ENCODE results near the gene GNAO1. TPM values are rescaled to one million over a fixed set of nuclear protein-coding genes. Genes with fewer than 3 reads are reported as not detected.

Gene GNAO1
- total and polyA plus RNA-seq, 2 of the 13 experiments (the other 11 are each of a cell fraction or from before 2014, with no cell fraction given): not detected

- TF ChIP-seq MAZ (IDR thresholded peaks at IDR 0.05; ENCODE audit: borderline replicate concordance, low read depth, low read length) (0 out of 2 replicates have a peak, but pooled peaks have one; percentile 24), MAZ (CRISPR knock-in tag; IDR thresholded peaks at IDR 0.05; ENCODE audit: low read depth) (no peak), HNRNPH1 (optimal IDR thresholded peaks at IDR 0.05; ENCODE audit: low read depth, low read length) (no peak), SMARCC2 (IDR thresholded peaks at IDR 0.05) (no peak), ONECUT2 (CRISPR knock-in tag; IDR thresholded peaks at IDR 0.05) (peak; percentile 71), ZNF589 (CRISPR knock-in tag; conservative IDR thresholded peaks at IDR 0.05) (no peak), TCF7 (IDR thresholded peaks at IDR 0.05; ENCODE audit: low read depth) (no peak), ZNF792 (CRISPR knock-in tag; IDR thresholded peaks at IDR 0.05) (no peak), SAP130 (CRISPR knock-in tag; IDR thresholded peaks at IDR 0.05; ENCODE audit: low read depth) (peak; percentile 40; the same call in 1 of the 2 replicates), GLI4 (CRISPR knock-in tag; IDR thresholded peaks at IDR 0.05; ENCODE audit: borderline replicate concordance) (no peak), MIER2 (CRISPR knock-in tag; IDR thresholded peaks at IDR 0.05) (peak; percentile 98), ARID5B (CRISPR knock-in tag; IDR thresholded peaks at IDR 0.05) (peak; percentile 14; the same call in 1 of the 2 replicates), MZF1 (CRISPR knock-in tag; IDR thresholded peaks at IDR 0.05; ENCODE audit: borderline replicate concordance) (no peak), ZNF772 (CRISPR knock-in tag; IDR thresholded peaks at IDR 0.05) (no peak), CHD2 (IDR thresholded peaks at IDR 0.05; ENCODE audit: low read depth, low read length) (no peak), STAG1 (CRISPR knock-in tag; IDR thresholded peaks at IDR 0.05) (no peak), ZNF33A (CRISPR knock-in tag; IDR thresholded peaks at IDR 0.05; ENCODE audit: borderline replicate concordance) (no peak), ZFP90 (CRISPR knock-in tag; IDR thresholded peaks at IDR 0.05; ENCODE audit: borderline replicate concordance) (no peak), KLF6 (CRISPR knock-in tag; IDR thresholded peaks at IDR 0.05) (no peak), CBFB (CRISPR knock-in tag; IDR thresholded peaks at IDR 0.05) (no peak), FOSL2 (CRISPR knock-in tag; IDR thresholded peaks at IDR 0.05) (no peak), PLRG1 (conservative IDR thresholded peaks at IDR 0.05) (no peak), ZNF530 (CRISPR knock-in tag; IDR thresholded peaks at IDR 0.05; ENCODE audit: low read depth) (no peak)
- TF ChIP-seq, protein P1, sequence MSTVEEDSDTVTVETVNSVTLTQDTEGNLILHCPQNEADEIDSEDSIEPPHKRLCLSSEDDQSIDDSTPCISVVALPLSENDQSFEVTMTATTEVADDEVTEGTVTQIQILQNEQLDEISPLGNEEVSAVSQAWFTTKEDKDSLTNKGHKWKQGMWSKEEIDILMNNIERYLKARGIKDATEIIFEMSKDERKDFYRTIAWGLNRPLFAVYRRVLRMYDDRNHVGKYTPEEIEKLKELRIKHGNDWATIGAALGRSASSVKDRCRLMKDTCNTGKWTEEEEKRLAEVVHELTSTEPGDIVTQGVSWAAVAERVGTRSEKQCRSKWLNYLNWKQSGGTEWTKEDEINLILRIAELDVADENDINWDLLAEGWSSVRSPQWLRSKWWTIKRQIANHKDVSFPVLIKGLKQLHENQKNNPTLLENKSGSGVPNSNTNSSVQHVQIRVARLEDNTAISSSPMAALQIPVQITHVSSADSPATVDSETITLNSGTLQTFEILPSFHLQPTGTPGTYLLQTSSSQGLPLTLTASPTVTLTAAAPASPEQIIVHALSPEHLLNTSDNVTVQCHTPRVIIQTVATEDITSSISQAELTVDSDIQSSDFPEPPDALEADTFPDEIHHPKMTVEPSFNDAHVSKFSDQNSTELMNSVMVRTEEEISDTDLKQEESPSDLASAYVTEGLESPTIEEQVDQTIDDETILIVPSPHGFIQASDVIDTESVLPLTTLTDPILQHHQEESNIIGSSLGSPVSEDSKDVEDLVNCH (CRISPR knock-in tag; IDR thresholded peaks at IDR 0.05): no peak
- TF ChIP-seq, protein P2, sequence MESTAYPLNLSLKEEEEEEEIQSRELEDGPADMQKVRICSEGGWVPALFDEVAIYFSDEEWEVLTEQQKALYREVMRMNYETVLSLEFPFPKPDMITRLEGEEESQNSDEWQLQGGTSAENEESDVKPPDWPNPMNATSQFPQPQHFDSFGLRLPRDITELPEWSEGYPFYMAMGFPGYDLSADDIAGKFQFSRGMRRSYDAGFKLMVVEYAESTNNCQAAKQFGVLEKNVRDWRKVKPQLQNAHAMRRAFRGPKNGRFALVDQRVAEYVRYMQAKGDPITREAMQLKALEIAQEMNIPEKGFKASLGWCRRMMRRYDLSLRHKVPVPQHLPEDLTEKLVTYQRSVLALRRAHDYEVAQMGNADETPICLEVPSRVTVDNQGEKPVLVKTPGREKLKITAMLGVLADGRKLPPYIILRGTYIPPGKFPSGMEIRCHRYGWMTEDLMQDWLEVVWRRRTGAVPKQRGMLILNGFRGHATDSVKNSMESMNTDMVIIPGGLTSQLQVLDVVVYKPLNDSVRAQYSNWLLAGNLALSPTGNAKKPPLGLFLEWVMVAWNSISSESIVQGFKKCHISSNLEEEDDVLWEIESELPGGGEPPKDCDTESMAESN (CRISPR knock-in tag; conservative IDR thresholded peaks at IDR 0.05): no peak
Observed at GRCh38 chr16:56193951-56194726, 2.9 kb downstream of the GNAO1 start (continued).

All from HepG2 (cell line).